Measurements from ENCODE around the gene SPC24.

DNA sequence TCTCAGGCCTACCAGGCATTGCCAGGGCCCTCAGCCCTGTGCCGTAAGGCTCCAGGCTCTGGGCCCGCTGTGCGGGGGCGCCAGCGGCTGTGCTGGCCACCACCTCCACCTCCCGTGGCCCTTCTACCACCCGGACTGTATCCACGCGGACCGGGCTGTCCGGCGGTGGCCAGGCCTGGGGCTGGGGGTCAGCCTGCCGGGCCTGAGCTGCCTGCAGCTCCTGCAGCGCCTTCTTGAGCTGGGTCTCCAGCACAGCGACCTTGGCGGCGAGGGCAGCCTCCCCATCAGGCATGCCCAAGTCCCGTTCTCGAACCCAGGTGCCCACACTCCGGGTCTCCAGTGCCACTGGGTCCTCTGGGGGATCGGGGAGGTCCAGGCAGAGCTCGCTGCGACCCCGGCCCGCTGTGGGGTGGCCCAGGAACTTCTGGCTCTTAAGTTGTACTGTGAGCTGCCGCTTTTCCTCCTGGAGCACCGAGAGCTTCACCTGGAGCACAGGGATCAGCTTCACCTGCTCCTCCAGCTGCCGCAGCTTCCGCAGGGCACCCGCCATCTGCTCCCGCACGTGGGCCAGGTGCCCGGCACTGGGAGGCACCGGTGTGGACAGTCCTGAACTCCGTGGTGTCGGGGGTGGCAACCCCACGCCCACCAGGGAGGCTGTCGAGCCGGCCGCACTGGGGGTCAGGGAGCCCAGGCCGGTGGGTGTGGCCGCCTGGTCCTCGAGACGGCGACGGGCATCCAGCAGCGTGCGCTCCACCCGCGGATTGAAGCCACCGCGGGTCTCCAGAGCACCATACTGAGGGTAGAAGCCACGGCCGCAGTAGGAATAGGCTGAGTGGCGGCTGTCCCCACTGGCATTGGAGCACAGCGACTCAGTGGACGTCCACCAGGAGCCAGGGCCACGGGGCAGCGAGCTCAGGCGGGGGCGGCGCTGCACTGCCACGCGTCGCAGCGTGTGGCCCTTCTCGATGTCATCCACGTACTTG, 37.7 kb upstream of the SPC24 start:
- TF ChIP-seq FOXA1 (IDR thresholded peaks at IDR 0.05) (no peak), FOXM1 (IDR thresholded peaks at IDR 0.05; ENCODE audit: borderline replicate concordance) (no peak), HDGF (IDR thresholded peaks at IDR 0.05; ENCODE audit: borderline replicate concordance) (no peak)
